ENCODE results near the gene MAP1S.

Gene MAP1S

GRCh38 chr19:17718947-17719711 is at the start of gene MAP1S:
Gene MAP1S (plus strand): TSS chr19:17719480. CDS start chr19:17719503, 23 bp downstream.
- peak; percentile 92 for DNase-seq (ENCODE audit: low spot score)

GRCh38 chr19:17671906-17672305 is 47.4 kb upstream of the MAP1S start:
- no peak for DNase-seq (ENCODE audit: low spot score)

- DNase-seq (ENCODE audit: low spot score), result no peak
Observed at GRCh38 chr19:17673937-17674799, 45.1 kb upstream of the MAP1S start.

GRCh38 chr19:17676295-17676694 is 43.0 kb upstream of the MAP1S start:
- DNase-seq (ENCODE audit: low spot score), result no peak

- DNase-seq (ENCODE audit: low spot score), result no peak
Observed at GRCh38 chr19:17677002-17677401, 42.3 kb upstream of the MAP1S start.

- no peak for DNase-seq (ENCODE audit: low spot score)
Observed at GRCh38 chr19:17678836-17679235, 40.4 kb upstream of the MAP1S start.

- no peak for DNase-seq (ENCODE audit: low spot score)
Observed at GRCh38 chr19:17679526-17680229, 39.6 kb upstream of the MAP1S start.

GRCh38 chr19:17680230-17680722 is 39.0 kb upstream of the MAP1S start:
- DNase-seq (ENCODE audit: low spot score), result no peak

- DNase-seq (ENCODE audit: low spot score), result no peak
Observed at GRCh38 chr19:17681505-17682125, 37.7 kb upstream of the MAP1S start.

GRCh38 chr19:17682273-17682672 is 37.0 kb upstream of the MAP1S start:
- no peak for DNase-seq (ENCODE audit: low spot score)

GRCh38 chr19:17683078-17683477 is 36.2 kb upstream of the MAP1S start:
- DNase-seq (ENCODE audit: low spot score), result no peak

GRCh38 chr19:17684256-17684655 is 35.0 kb upstream of the MAP1S start:
- DNase-seq (ENCODE audit: low spot score), result no peak

GRCh38 chr19:17685451-17686022 is 33.7 kb upstream of the MAP1S start:
- no peak for DNase-seq (ENCODE audit: low spot score)

- DNase-seq (ENCODE audit: low spot score), result no peak
Observed at GRCh38 chr19:17686023-17686521, 33.2 kb upstream of the MAP1S start.

GRCh38 chr19:17686592-17687024 is 32.7 kb upstream of the MAP1S start:
- no peak for DNase-seq (ENCODE audit: low spot score)

GRCh38 chr19:17687141-17687856 is 32.0 kb upstream of the MAP1S start:
- no peak for DNase-seq (ENCODE audit: low spot score)

- no peak for DNase-seq (ENCODE audit: low spot score)
Observed at GRCh38 chr19:17687857-17688784, 31.2 kb upstream of the MAP1S start, which contains the start of gene UNC13A. Gene UNC13A (minus strand): TSS chr19:17688354. CDS start chr19:17688199, 155 bp downstream.

GRCh38 chr19:17688853-17689595 is 30.3 kb upstream of the MAP1S start:
- DNase-seq (ENCODE audit: low spot score), result no peak

- DNase-seq (ENCODE audit: low spot score), result no peak
Observed at GRCh38 chr19:17692566-17692965, 26.7 kb upstream of the MAP1S start.

Data from HuH-7.5 (cell line).